ENCODE measurements around the gene VANGL1. TPM values are rescaled to one million over a fixed set of nuclear protein-coding genes. Genes with fewer than 3 reads are reported as not detected.

VANGL1 gene
- total and polyA plus RNA-seq, 2 of the 8 experiments (the other 6 are each of a cell fraction or from before 2014, with no cell fraction given), result 9.4 to 13.4 TPM

DNA sequence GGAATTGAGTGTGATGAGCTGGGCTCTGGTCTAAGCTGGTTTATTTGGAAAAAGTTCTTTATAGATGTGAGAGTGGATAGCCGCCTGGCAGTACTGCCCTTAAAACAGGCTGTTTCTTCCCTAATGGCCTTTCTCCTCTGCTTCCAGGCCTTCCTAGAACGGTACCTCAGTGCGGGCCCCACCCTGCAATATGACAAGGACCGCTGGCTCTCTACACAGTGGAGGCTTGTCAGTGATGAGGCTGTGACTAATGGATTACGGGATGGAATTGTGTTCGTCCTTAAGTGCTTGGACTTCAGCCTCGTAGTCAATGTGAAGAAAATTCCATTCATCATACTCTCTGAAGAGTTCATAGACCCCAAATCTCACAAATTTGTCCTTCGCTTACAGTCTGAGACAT lies 49.2 kb downstream of the VANGL1 start:
- Histone ChIP-seq H3K4me2 (ENCODE audit: insufficient read depth in 1 of 2, low read depth in 2 of 2, low read length in 2 of 2) (no peak overlapping the region), H2AK5ac (ENCODE audit: low read depth, low read length) (no peak overlapping the region), H3K79me2 (ENCODE audit: control insufficient read depth in 1 of 2, insufficient read depth in 2 of 2, low read length in 2 of 2) (no peaks in the 10 kb centered on the region), H4K20me1 (replicated peaks in 1 of 2; ENCODE audit: control insufficient read depth in 1 of 2, insufficient read depth in 2 of 2, low read length in 2 of 2) (no peaks in the 10 kb centered on the region), H3K56ac (replicated peaks; ENCODE audit: insufficient read length, low read depth, low read length) (no peak overlapping the region), H3K27me3 (replicated peaks in 1 of 4; ENCODE audit: control insufficient read depth in 3 of 4, extremely low read depth in 1 of 4, insufficient read depth in 3 of 4, low read length in 3 of 4) (no peaks in the 10 kb centered on the region), H3K4ac (replicated peaks; ENCODE audit: insufficient read length, low read depth, low read length) (no peak overlapping the region), H2BK120ac (replicated peaks; ENCODE audit: low read depth, low read length) (no peak overlapping the region), H3K27ac (ENCODE audit: low read depth, low read length) (no peak overlapping the region), H3K23me2 (ENCODE audit: low read depth, low read length) (no peaks in the 10 kb centered on the region), H3K9me3 (ENCODE audit: insufficient read depth in 2 of 2, low read depth in 1 of 2, low read length in 1 of 2) (no peaks in the 10 kb centered on the region), H2BK15ac (ENCODE audit: low read length) (no peak overlapping the region), H3K4me1 (replicated peaks in 1 of 4; ENCODE audit: control insufficient read depth in 3 of 4, insufficient read depth in 4 of 4, low read length in 3 of 4) (peaks cover 0 to 3% (median 1%) of the 10 kb centered on the region in 4 experiments; a peak in 3 of 7 replicates), H4K8ac (ENCODE audit: extremely low read depth, insufficient read depth, low read length) (no peak overlapping the region), H3K4me3 (ENCODE audit: extremely low read depth in 1 of 4, insufficient read depth in 2 of 4, low read depth in 3 of 4, low read length in 4 of 4) (no peak overlapping the region), H2BK12ac (ENCODE audit: low read depth, low read length) (no peak overlapping the region), H2BK5ac (ENCODE audit: low read depth, low read length) (no peak overlapping the region), H4K5ac (ENCODE audit: insufficient read length, low read depth, low read length) (no peak overlapping the region), H3K9ac (replicated peaks in 1 of 4; ENCODE audit: extremely low read depth in 1 of 4, low read depth in 3 of 4, low read length in 3 of 4) (no peak overlapping the region), H3K36me3 (ENCODE audit: control insufficient read depth in 2 of 4, insufficient read depth in 4 of 4, low read length in 3 of 4) (peaks cover 3 to 15% (median 11%) of the 10 kb centered on the region in 4 experiments; a peak in 7 of 8 replicates), H3K23ac (ENCODE audit: insufficient read length) (no peak overlapping the region), H2AFZ (ENCODE audit: low read length) (no peak overlapping the region), H3K79me1 (ENCODE audit: low read depth, low read length) (no peaks in the 10 kb centered on the region), H4K91ac (replicated peaks; ENCODE audit: insufficient read length, low read length) (no peak overlapping the region), H2BK20ac (ENCODE audit: low read length) (no peak overlapping the region), H3K18ac (ENCODE audit: extremely low read depth, low read length) (no peak overlapping the region), H3K14ac (ENCODE audit: insufficient read length) (no peak overlapping the region)
- DNase-seq (ENCODE audit: low read depth in 1 of 2, low spot score in 2 of 2) (no peak), FAIRE-seq (no peak)
- CTCF ChIA-PET (ENCODE audit: partially characterized antibody), result interaction anchor here (1.2 to 5.4 kb wide), 3 partner anchors 16 to 95 kb away, joined by 3 to 44 read pairs (median 6); no protein-coding TSS in a partner anchor
- WGBS, 2 experiments (ENCODE audit: extremely low coverage in 1 of 2, insufficient coverage in 1 of 2, insufficient read length in 1 of 2, insufficient replicate concordance in 2 of 2, low coverage in 1 of 2, low lambda C conversion rate in 2 of 2, missing lambda C conversion rate in 1 of 2), result 94% methylated on average over 8 of the region's 8 CpGs; no CpG with 5 or more reads in 1 of the 2 experiments
- POLR2A ChIA-PET (ENCODE audit: partially characterized antibody), result no interaction called here
- TF ChIP-seq CEBPB (IDR thresholded peaks at IDR 0.05; ENCODE audit: low read depth, low read length) (no peak), POLR2A (IDR thresholded peaks at IDR 0.05; ENCODE audit: control extremely low read depth in 1 of 2, low read depth in 2 of 2, low read length in 2 of 2) (no peak), HDAC6 (IDR thresholded peaks at IDR 0.05; ENCODE audit: low read depth, low read length) (no peak), EGR1 (IDR thresholded peaks at IDR 0.05; ENCODE audit: borderline replicate concordance, low read depth, low read length) (no peak), POU5F1 (IDR thresholded peaks at IDR 0.05; ENCODE audit: low read depth, low read length) (no peak)

Measured in H1 (cell line).